Measurements from ENCODE around the gene ANKRD24. TPM values are rescaled to one million over a fixed set of nuclear protein-coding genes. Genes with fewer than 3 reads are reported as not detected.

ANKRD24 gene
- polyA plus RNA-seq, 3 donors = 0.07 to 0.79 TPM; not detected in 1

- H3K79me2 ChIP-seq (ENCODE audit: insufficient read depth, low read length) = peaks cover 21% of the 10 kb centered on the region
- Mint-ChIP-seq H3K4me1 (peaks cover 33% of the 10 kb centered on the region), H3K27me3 (ENCODE audit: low read depth in 3 of 3) (peaks cover 0 to 4% (median 3%) of the 10 kb centered on the region in 3 donors), H3K36me3 (peaks cover 26 to 47% of the 10 kb centered on the region in 2 donors), H3K9me3 (peaks cover 0 to 2% (median 0%) of the 10 kb centered on the region in 7 donors), H3K4me3 (peak overlapping the region in 1 of 2 donors; percentile 51), H3K27ac (peak overlapping the region in 6 of 7 donors; percentile 43 to 77 (median 52))
- H3K27ac ChIP-seq (ENCODE audit: low read depth in 1 of 2, low read length in 2 of 2) = peak overlapping the region in 1 of 2 donors; percentile 58
- H3K4me3 ChIP-seq (replicated peaks in 1 of 3; ENCODE audit: low read depth in 2 of 3, low read length in 3 of 3) = peak overlapping the region in 1 of 3 experiments; percentile 94
- no peak overlapping the region for H3K9ac ChIP-seq (ENCODE audit: insufficient read depth, low read length, poor library complexity, severe bottlenecking)
- no peaks in the 10 kb centered on the region for H3K27me3 ChIP-seq (ENCODE audit: control insufficient read depth in 2 of 2, insufficient read depth in 2 of 2, low read length in 2 of 2)
- peaks cover 24 to 41% of the 10 kb centered on the region in 2 donors for H3K36me3 ChIP-seq (replicated peaks in 1 of 2; ENCODE audit: control insufficient read depth in 1 of 2, insufficient read depth in 2 of 2, low read length in 2 of 2)
- TF ChIP-seq, protein P1, sequence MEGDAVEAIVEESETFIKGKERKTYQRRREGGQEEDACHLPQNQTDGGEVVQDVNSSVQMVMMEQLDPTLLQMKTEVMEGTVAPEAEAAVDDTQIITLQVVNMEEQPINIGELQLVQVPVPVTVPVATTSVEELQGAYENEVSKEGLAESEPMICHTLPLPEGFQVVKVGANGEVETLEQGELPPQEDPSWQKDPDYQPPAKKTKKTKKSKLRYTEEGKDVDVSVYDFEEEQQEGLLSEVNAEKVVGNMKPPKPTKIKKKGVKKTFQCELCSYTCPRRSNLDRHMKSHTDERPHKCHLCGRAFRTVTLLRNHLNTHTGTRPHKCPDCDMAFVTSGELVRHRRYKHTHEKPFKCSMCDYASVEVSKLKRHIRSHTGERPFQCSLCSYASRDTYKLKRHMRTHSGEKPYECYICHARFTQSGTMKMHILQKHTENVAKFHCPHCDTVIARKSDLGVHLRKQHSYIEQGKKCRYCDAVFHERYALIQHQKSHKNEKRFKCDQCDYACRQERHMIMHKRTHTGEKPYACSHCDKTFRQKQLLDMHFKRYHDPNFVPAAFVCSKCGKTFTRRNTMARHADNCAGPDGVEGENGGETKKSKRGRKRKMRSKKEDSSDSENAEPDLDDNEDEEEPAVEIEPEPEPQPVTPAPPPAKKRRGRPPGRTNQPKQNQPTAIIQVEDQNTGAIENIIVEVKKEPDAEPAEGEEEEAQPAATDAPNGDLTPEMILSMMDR (IDR thresholded peaks at IDR 0.05) = no peak
- H2AFZ ChIP-seq (ENCODE audit: insufficient read depth, low read depth, low read length, poor library complexity, severe bottlenecking) = no peak overlapping the region
- H4K20me1 ChIP-seq (ENCODE audit: insufficient read depth, low read length) = peaks cover 13% of the 10 kb centered on the region
- intact Hi-C loops (cut with micrococcal nuclease) = no loop called here
- WGBS (ENCODE audit: insufficient coverage) = 50% methylated on average over 2 of the region's 2 CpGs
- H3K9me3 ChIP-seq (replicated peaks in 1 of 2; ENCODE audit: control insufficient read depth in 1 of 2, insufficient read depth in 1 of 2, low read length in 2 of 2) = no peaks in the 10 kb centered on the region
- DNase-seq = no peak
- H3K4me1 ChIP-seq (ENCODE audit: control insufficient read depth in 1 of 2, insufficient read depth in 2 of 2, low read length in 2 of 2) = peaks cover 28 to 42% of the 10 kb centered on the region in 2 donors
- peak overlapping the region; percentile 17 for H3K4me2 ChIP-seq (replicated peaks; ENCODE audit: extremely low read depth, low read length, poor library complexity, severe bottlenecking)
Measured at GRCh38 chr19:4181053-4181508, 1.4 kb upstream of the ANKRD24 start.

DNA sequence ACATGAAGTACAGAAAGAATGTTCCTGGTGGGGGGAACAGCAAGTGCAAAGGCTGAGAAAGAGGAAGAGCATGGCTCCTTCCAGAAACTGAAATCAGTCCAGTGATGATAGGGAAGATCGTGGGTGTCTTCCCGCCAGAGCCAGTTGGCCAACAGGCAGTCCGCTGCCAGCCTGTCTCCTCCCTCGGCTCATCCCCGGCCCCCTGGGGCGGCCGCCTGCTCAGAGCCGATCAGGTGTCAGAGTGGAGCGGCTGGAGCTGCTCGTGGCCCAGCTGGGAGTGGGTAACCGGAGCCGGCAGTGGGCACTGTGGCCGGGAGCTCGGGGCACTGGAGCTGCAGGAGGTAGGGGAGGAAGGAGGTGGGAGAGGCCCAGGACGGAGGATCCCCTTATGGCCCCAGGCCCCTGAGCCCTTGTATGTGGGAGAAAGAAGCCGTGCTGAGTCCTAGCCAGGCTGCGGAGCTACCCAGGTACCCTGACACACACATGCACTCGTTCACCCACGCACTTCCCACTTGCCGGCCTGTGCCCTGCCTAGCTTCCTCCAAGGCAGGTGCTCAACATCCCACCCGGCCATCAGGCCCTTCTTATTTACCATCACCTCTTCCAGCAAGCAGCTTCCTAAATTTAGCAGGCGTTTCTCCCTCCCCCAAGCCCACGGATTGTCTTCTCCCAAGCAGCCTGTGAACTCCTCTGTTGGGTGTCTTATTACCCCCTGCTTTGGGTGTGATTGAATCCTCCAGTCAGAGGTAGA is 1.7 kb downstream of the ANKRD24 start:
- Histone ChIP-seq H3K27me3 (ENCODE audit: control insufficient read depth in 2 of 2, insufficient read depth in 2 of 2, low read length in 2 of 2) (no peaks in the 10 kb centered on the region), H3K36me3 (replicated peaks in 1 of 2; ENCODE audit: control insufficient read depth in 1 of 2, insufficient read depth in 2 of 2, low read length in 2 of 2) (peaks cover 9 to 16% of the 10 kb centered on the region in 2 donors), H3K4me3 (replicated peaks in 1 of 3; ENCODE audit: low read depth in 2 of 3, low read length in 3 of 3) (peak overlapping the region in 1 of 3 experiments; percentile 8), H3K9me3 (replicated peaks in 1 of 2; ENCODE audit: control insufficient read depth in 1 of 2, insufficient read depth in 1 of 2, low read length in 2 of 2) (no peaks in the 10 kb centered on the region), H3K79me2 (ENCODE audit: insufficient read depth, low read length) (peaks cover 21% of the 10 kb centered on the region), H3K27ac (ENCODE audit: low read depth in 1 of 2, low read length in 2 of 2) (no peak overlapping the region), H2AFZ (ENCODE audit: insufficient read depth, low read depth, low read length, poor library complexity, severe bottlenecking) (peak overlapping the region; percentile 53), H3K4me2 (replicated peaks; ENCODE audit: extremely low read depth, low read length, poor library complexity, severe bottlenecking) (peak overlapping the region; percentile 31), H3K9ac (ENCODE audit: insufficient read depth, low read length, poor library complexity, severe bottlenecking) (no peak overlapping the region), H3K4me1 (ENCODE audit: control insufficient read depth in 1 of 2, insufficient read depth in 2 of 2, low read length in 2 of 2) (peaks cover 28 to 42% of the 10 kb centered on the region in 2 donors), H4K20me1 (ENCODE audit: insufficient read depth, low read length) (peaks cover 8% of the 10 kb centered on the region)
- H3K36me3 Mint-ChIP-seq = peaks cover 11 to 17% of the 10 kb centered on the region in 2 donors
- peaks cover 36% of the 10 kb centered on the region for H3K4me1 Mint-ChIP-seq
- H3K27ac Mint-ChIP-seq = no peak overlapping the region
- peaks cover 0 to 7% (median 0%) of the 10 kb centered on the region in 3 donors for H3K27me3 Mint-ChIP-seq (ENCODE audit: low read depth in 3 of 3)
- intact Hi-C loops (cut with micrococcal nuclease) = loop anchor here in 1 of 2 donors (2.0 kb wide), 1 partner anchor 197 kb away; no protein-coding TSS in a partner anchor
- peak in 1 of 3 donors; percentile 44 for DNase-seq
- TF ChIP-seq, protein P1 (IDR thresholded peaks at IDR 0.05) = no peak
- peaks cover 0 to 2% (median 0%) of the 10 kb centered on the region in 7 donors for H3K9me3 Mint-ChIP-seq
- 23% methylated on average over 17 of the region's 23 CpGs for WGBS (ENCODE audit: insufficient coverage)
- peak overlapping the region; percentile 9 to 16 for H3K4me3 Mint-ChIP-seq

All from CD14-positive monocyte (primary cell).